ENCODE results near the gene CST7.

DNA sequence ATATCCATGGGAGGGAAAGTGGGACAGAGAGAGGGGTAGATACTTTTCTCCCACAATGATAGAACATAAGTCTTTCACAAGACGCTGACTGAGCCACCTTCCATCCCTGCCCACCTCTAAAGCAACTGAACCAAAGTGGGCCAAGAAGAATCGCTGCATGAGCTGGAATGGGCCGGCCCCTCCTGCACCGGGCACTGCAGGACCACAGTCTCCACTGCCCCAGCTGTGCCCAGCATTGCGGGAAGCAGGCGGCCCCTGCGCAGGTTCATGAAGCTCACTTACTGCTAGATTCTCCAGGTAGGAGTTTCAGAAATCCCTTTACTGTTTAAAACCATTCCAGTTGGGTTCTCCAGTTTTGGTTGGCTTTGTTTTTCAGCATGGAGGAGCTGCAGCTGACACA is 32.0 kb upstream of the CST7 start:
- TF ChIP-seq, protein P1, sequence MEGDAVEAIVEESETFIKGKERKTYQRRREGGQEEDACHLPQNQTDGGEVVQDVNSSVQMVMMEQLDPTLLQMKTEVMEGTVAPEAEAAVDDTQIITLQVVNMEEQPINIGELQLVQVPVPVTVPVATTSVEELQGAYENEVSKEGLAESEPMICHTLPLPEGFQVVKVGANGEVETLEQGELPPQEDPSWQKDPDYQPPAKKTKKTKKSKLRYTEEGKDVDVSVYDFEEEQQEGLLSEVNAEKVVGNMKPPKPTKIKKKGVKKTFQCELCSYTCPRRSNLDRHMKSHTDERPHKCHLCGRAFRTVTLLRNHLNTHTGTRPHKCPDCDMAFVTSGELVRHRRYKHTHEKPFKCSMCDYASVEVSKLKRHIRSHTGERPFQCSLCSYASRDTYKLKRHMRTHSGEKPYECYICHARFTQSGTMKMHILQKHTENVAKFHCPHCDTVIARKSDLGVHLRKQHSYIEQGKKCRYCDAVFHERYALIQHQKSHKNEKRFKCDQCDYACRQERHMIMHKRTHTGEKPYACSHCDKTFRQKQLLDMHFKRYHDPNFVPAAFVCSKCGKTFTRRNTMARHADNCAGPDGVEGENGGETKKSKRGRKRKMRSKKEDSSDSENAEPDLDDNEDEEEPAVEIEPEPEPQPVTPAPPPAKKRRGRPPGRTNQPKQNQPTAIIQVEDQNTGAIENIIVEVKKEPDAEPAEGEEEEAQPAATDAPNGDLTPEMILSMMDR (conservative IDR thresholded peaks at IDR 0.05; ENCODE audit: low read depth in 2 of 2): no peak
- no peak for TF ChIP-seq EZH2phosphoT487 (IDR thresholded peaks at IDR 0.05; ENCODE audit: unreplicated experiment)
- no peak for TF ChIP-seq NANOG (IDR thresholded peaks at IDR 0.05; ENCODE audit: borderline replicate concordance)
- TF ChIP-seq EZH2 (IDR thresholded peaks at IDR 0.05; ENCODE audit: low read depth, unreplicated experiment): no peak
